Type B pancreatic cell (in vitro differentiated cells): Measurements from ENCODE around the gene NEDD9. TPM values are rescaled to one million over a fixed set of nuclear protein-coding genes. Genes with fewer than 3 reads are reported as not detected.

ENCODE experiments used
- DNase-seq: peaks from one replicate; pipeline ENCODE4 v3.0.0; 2021; ENCODE audit warnings: mixed read lengths; ENCODE audit not compliant: unreplicated experiment; ENCODE audit errors: extremely low spot score
- H3K27ac Mint-ChIP-seq: 2 replicates; pipeline ENCODE4 v1.8.0; 2021; ENCODE audit warnings: mild to moderate bottlenecking, mixed read lengths
- H3K27me3 Mint-ChIP-seq: 2 replicates; pipeline ENCODE4 v1.8.0; 2021; ENCODE audit warnings: mixed read lengths
- H3K36me3 Mint-ChIP-seq: 2 replicates; pipeline ENCODE4 v1.8.0; 2021; ENCODE audit warnings: mixed read lengths
- H3K4me1 Mint-ChIP-seq: one replicate; pipeline ENCODE4 v1.8.0; 2021; ENCODE audit warnings: mixed read lengths; ENCODE audit not compliant: unreplicated experiment
- H3K4me3 Mint-ChIP-seq: 2 replicates; pipeline ENCODE4 v1.8.0; 2021; ENCODE audit warnings: mild to moderate bottlenecking, mixed read lengths
- H3K9me3 Mint-ChIP-seq: 2 replicates; pipeline ENCODE4 v1.8.0; 2021; ENCODE audit warnings: mixed read lengths
- CTCF ChIP-seq: fragments of 200-600 bp; sonication (generic); conservative IDR thresholded peaks from 2 replicates; pipeline ENCODE4 v1.5.0; 2021; ENCODE audit warnings: antibody characterized with exemption, mild to moderate bottlenecking
- total RNA-seq: library from RNA; stranded (reverse); gene quantifications from 2 replicates; pipeline ENCODE4 v1.2.1, GENCODE V29; 2021; ENCODE audit warnings: low replicate concordance

NEDD9 gene
- total RNA-seq, 1 donor from 2014 or later = 21.3 TPM

- Mint-ChIP-seq H3K9me3 (no peaks in the 10 kb centered on the region), H3K27ac (peak overlapping the region; percentile 13), H3K4me3 (peak overlapping the region; percentile 76), H3K27me3 (no peaks in the 10 kb centered on the region), H3K36me3 (peaks cover 19% of the 10 kb centered on the region), H3K4me1 (peaks cover 59% of the 10 kb centered on the region)
- TF ChIP-seq CTCF = no peak
- no peak for DNase-seq
Observed at GRCh38 chr6:11227698-11228097, 4.8 kb downstream of the NEDD9 start.

DNA sequence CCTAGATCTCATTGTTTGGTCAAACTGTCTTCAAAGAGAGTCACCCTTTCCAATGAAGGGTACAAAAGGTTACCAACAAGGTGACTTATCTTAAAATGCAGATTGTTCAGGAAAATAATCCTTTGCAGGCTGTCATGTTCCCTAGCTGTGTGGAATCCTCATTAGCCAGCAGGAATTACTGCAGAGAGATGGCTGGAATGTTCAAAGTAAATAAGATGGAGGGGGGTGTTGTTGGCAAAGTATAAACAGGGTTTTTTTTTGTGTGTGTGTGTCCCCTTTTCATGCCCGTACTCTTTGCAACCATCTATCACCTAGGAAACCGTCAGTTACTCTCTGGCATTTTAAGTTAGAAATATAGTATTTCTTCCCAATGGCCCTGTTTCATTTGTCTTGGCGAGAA lies 6.5 kb downstream of the NEDD9 start:
- no peak for DNase-seq
- Mint-ChIP-seq H3K9me3 (no peaks in the 10 kb centered on the region), H3K36me3 (peaks cover 22% of the 10 kb centered on the region), H3K27me3 (no peaks in the 10 kb centered on the region), H3K27ac (no peak overlapping the region), H3K4me1 (peaks cover 60% of the 10 kb centered on the region), H3K4me3 (no peak overlapping the region)
- no peak for TF ChIP-seq CTCF

DNA sequence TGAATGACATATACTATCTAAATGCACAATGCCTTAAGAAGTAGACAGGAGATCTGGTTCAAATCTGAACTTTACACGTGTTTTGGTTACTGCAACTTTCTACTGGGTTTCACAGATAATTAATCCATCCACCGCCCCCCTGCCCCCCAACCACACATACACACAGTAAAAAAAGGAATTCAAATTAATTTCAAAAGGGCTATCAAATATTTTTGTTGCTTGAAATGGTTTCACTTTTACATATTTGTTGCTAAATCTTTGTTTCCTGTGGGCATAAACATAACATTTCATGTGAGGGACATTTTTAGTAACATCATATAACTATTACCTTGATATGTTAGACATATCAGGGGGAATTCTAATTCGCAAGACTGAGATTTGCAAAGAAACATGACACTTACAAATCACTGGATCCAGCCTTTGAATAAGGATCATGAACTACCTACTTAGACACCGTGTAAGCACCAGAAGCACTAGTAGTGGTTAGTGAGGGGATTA lies 7.5 kb downstream of the NEDD9 start:
- Mint-ChIP-seq H3K36me3 (peaks cover 22% of the 10 kb centered on the region), H3K4me1 (peaks cover 57% of the 10 kb centered on the region), H3K27ac (no peak overlapping the region), H3K9me3 (no peaks in the 10 kb centered on the region), H3K27me3 (no peaks in the 10 kb centered on the region), H3K4me3 (no peak overlapping the region)
- DNase-seq = no peak
- TF ChIP-seq CTCF = no peak

DNA sequence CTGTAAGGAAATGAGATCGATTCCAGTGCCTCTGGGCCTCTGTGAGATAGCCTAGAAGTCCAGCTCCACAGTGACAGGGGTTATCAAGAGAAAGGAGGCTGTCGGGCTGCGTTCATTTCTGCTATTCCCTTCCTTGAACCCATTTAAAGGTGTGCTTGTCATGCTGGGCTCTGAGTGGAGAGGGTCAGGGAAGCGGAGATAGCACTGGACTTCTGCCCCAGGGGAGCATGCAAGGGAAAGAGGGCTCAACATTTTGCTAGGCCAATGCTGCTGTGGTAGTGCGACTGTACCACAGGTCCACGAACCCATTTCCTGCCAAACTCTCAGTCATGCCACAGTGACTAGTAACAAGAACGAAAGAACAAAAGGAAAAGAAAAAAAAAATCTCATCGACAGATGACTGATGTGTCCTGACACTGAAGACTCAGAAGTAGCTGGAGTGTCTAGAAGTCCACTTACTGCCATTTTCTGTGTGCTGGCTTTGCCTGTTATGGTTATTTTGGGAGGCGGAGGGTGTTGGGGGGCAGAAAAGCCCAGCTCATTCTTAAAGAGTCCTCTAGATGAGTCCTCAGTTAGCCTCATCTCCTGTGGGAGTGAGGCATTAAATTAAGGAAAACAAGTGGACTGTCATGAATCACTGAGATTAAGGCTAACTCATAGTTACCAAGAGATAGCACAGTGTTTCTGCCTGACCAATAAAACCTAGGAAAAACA lies 8.1 kb downstream of the NEDD9 start:
- no peak for DNase-seq
- no peaks in the 10 kb centered on the region for H3K27me3 Mint-ChIP-seq
- no peaks in the 10 kb centered on the region for H3K9me3 Mint-ChIP-seq
- H3K36me3 Mint-ChIP-seq = peaks cover 26% of the 10 kb centered on the region
- no peak overlapping the region for H3K4me3 Mint-ChIP-seq
- H3K27ac Mint-ChIP-seq = no peak overlapping the region
- TF ChIP-seq CTCF = no peak
- peaks cover 57% of the 10 kb centered on the region for H3K4me1 Mint-ChIP-seq

- H3K27me3 Mint-ChIP-seq = no peaks in the 10 kb centered on the region
- peaks cover 62% of the 10 kb centered on the region for H3K4me1 Mint-ChIP-seq
- no peak for DNase-seq
- TF ChIP-seq CTCF = no peak
- H3K27ac Mint-ChIP-seq = no peak overlapping the region
- no peaks in the 10 kb centered on the region for H3K9me3 Mint-ChIP-seq
- peaks cover 28% of the 10 kb centered on the region for H3K36me3 Mint-ChIP-seq
- H3K4me3 Mint-ChIP-seq = no peak overlapping the region
Observed at GRCh38 chr6:11223286-11223864, 9.1 kb downstream of the NEDD9 start.
